Neural cell (in vitro differentiated cells): ENCODE results near the gene ZNF600. TPM values are rescaled to one million over a fixed set of nuclear protein-coding genes. Genes with fewer than 3 reads are reported as not detected.
"Not testable (repeated sequence)": the region's sequence is repeated elsewhere in the genome, so short reads cannot be mapped to it uniquely, and the experiment has no call there.

Source experiments
- H2AFZ ChIP-seq: fragments of 200-600, 300-800 bp; sonication (generic), shearing (Covaris generic); 2 replicates; pipeline ENCODE4 v1.6.0; 2014; ENCODE audit warnings: low read depth, mild to moderate bottlenecking, antibody characterized with exemption, low read length, moderate library complexity
- H3F3A ChIP-seq: fragments of 200-600 bp; shearing (Covaris generic); 2 replicates; pipeline ENCODE4 v1.6.1; 2016; ENCODE audit warnings: mild to moderate bottlenecking, moderate library complexity, mixed read lengths, antibody characterized with exemption, low read length; ENCODE audit not compliant: insufficient read depth, poor library complexity, severe bottlenecking
- H3K27ac ChIP-seq: fragments of 200-600, 300-800 bp; sonication (generic), shearing (Covaris generic); 2 replicates; pipeline ENCODE4 v1.5.1; 2014; ENCODE audit warnings: mild to moderate bottlenecking, low read length, moderate library complexity
- H3K27me3 ChIP-seq: fragments of 300-800, 200-600 bp; sonication (generic), shearing (Covaris generic); 2 replicates; pipeline ENCODE4 v1.6.0; 2014; ENCODE audit warnings: mild to moderate bottlenecking, low read depth, low read length, moderate library complexity; ENCODE audit not compliant: insufficient read depth
- H3K36me3 ChIP-seq: fragments of 300-800, 200-600 bp; sonication (generic), shearing (Covaris generic); 2 replicates; pipeline ENCODE4 v1.5.1; 2014; ENCODE audit warnings: mild to moderate bottlenecking, antibody characterized with exemption, low read length, moderate library complexity; ENCODE audit not compliant: insufficient read depth
- H3K4me2 ChIP-seq: fragments of 300-800, 200-600 bp; sonication (generic), shearing (Covaris generic); 2 replicates; pipeline ENCODE4 v1.6.0; 2014; ENCODE audit warnings: mild to moderate bottlenecking, low read length
- H3K4me3 ChIP-seq: fragments of 300-800, 200-600 bp; sonication (generic), shearing (Covaris generic); 2 replicates; pipeline ENCODE4 v1.5.1; 2014; ENCODE audit warnings: mild to moderate bottlenecking, low read length, moderate library complexity
- H3K79me2 ChIP-seq: fragments of 200-600 bp; shearing (Covaris generic); replicated peaks from 2 replicates; pipeline ENCODE4 v1.6.0; 2014; ENCODE audit warnings: mild to moderate bottlenecking, low read length, moderate library complexity; ENCODE audit not compliant: insufficient read depth
- H3K9ac ChIP-seq: fragments of 300-800, 200-600 bp; sonication (generic), shearing (Covaris generic); 2 replicates; pipeline ENCODE4 v1.6.1; 2016; ENCODE audit warnings: mild to moderate bottlenecking, low read length, mixed read lengths
- H3K9me2 ChIP-seq: fragments of 200-600 bp; shearing (Covaris generic); 2 replicates; pipeline ENCODE4 v1.6.1; 2016; ENCODE audit warnings: mild to moderate bottlenecking, low read length, mixed read lengths; ENCODE audit not compliant: insufficient read depth
- H3K9me3 ChIP-seq: fragments of 200-600, 300-800 bp; sonication (generic), shearing (Covaris generic); 2 replicates; pipeline ENCODE4 v1.6.1; 2016; ENCODE audit warnings: mild to moderate bottlenecking, mixed run types, low read length, moderate library complexity, mixed read lengths
- H4K20me1 ChIP-seq: fragments of 200-600 bp; shearing (Covaris generic); 2 replicates; pipeline ENCODE4 v1.6.1; 2016; ENCODE audit warnings: mild to moderate bottlenecking, mixed run types; ENCODE audit not compliant: insufficient read depth
- EP300 ChIP-seq: fragments of 450-650 bp; conservative IDR thresholded peaks from 2 replicates; pipeline ENCODE4 v1.6.1; 2014; ENCODE audit warnings: antibody characterized with exemption, mild to moderate bottlenecking, moderate library complexity; ENCODE audit not compliant: poor library complexity, severe bottlenecking
- EZH2 ChIP-seq: fragments of 200-600, 300-800 bp; shearing (Covaris generic), sonication (generic); IDR thresholded peaks from 2 replicates; pipeline ENCODE4 v1.6.1; 2014; ENCODE audit warnings: antibody characterized with exemption, low read length, borderline replicate concordance, mild to moderate bottlenecking; ENCODE audit not compliant: insufficient read depth, poor library complexity, severe bottlenecking
- MXI1 ChIP-seq: fragments of 450-650 bp; conservative IDR thresholded peaks from 2 replicates; pipeline ENCODE4 v1.6.1; 2014; ENCODE audit warnings: antibody characterized with exemption, mild to moderate bottlenecking; ENCODE audit not compliant: poor library complexity, severe bottlenecking
- POLR2AphosphoS5 ChIP-seq: IDR thresholded peaks from 2 replicates; pipeline ENCODE4 v1.6.1; 2012
- RAD21 ChIP-seq: fragments of 450-650 bp; conservative IDR thresholded peaks from 2 replicates; pipeline ENCODE4 v1.6.1; 2014; ENCODE audit warnings: antibody characterized with exemption, mild to moderate bottlenecking, moderate library complexity
- SMC3 ChIP-seq: fragments of 450-650 bp; conservative IDR thresholded peaks from 2 replicates; pipeline ENCODE4 v1.6.1; 2014; ENCODE audit warnings: antibody characterized with exemption, mild to moderate bottlenecking, moderate library complexity; ENCODE audit not compliant: poor library complexity
- TAF1 ChIP-seq: IDR thresholded peaks from 2 replicates; pipeline ENCODE4 v1.6.1; 2012; ENCODE audit warnings: low read depth
- polyA plus RNA-seq: library from polyadenylated mRNA; depleted of rRNA; stranded (reverse); fragments of >200 nt; gene quantifications from 2 replicates; pipeline ENCODE4 v1.2.3, GENCODE V29; 2014
- TF ChIP-seq, protein P1 (sequence below): IDR thresholded peaks from 2 replicates; pipeline ENCODE4 v1.6.1; 2012; ENCODE audit warnings: borderline replicate concordance
- TF ChIP-seq, protein P2 (sequence below): fragments of 450-650 bp; IDR thresholded peaks from 2 replicates; pipeline ENCODE4 v1.5.1; 2014; ENCODE audit warnings: antibody characterized with exemption, mild to moderate bottlenecking, moderate library complexity; ENCODE audit not compliant: poor library complexity, severe bottlenecking

Gene ZNF600
- polyA plus RNA-seq, 1 donor from 2014 or later: 0.59 TPM

DNA sequence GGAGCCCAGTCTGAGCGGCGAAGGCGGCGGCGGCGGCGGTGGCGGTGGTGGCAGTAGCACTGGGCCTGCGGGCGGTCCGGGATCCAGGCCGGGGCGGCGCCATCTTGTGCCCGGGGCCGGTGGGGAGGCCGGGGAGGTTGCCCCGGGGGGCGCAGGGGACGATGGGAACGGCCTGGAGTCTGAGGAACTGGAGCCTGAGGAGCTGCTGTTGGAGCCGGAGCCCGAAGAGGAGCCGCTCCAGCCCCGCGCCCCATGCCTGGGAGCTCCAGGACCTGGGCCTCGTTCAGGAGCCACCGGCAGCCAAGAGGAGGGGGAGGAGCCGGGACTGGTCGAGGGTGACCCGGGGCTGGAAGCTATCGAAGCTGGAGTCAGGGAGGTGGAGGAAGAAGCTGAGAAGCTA is 23.2 kb upstream of the ZNF600 start:
- Histone ChIP-seq H3K36me3 (no peaks in the 10 kb centered on the region), H3K9me2 (no peaks in the 10 kb centered on the region)

DNA sequence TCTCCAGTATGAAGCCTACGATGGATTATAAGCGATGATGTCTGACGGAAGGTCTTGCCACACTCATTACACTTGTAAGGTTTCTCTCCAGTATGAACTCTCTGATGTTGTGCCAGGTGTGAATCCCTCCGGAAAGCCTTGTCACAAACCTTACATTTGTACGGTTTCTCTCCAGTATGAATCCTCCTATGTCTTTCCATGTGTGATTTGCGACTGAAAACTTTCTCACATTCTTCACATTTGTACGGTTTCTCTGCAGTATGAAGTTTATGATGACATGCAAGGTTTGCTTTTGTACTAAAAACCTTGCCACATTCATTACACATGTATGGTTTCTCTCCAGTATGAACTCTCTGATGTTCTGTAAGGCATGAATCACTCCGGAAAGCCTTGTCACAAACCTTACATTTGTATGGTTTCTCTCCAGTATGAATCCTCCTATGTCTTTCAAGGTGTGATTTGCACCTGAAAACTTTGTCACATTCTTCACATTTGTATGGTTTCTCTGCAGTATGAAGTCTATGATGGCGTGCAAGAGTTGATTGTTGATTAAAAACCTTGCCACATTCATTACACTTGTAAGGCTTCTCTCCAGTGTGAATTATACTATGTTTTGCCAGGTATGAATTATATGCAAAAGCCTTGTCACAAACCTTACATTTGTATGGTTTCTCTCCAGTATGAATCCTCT is 13.5 kb upstream of the ZNF600 start:
- not testable (repeated sequence) for H3K27me3 ChIP-seq, H3K9me2 ChIP-seq, H3K4me2 ChIP-seq, H3F3A ChIP-seq, H3K9ac ChIP-seq, H3K27ac ChIP-seq, H4K20me1 ChIP-seq, H3K79me2 ChIP-seq, H2AFZ ChIP-seq, H3K4me3 ChIP-seq
- peaks cover 13% of the 10 kb centered on the region for H3K36me3 ChIP-seq
- H3K9me3 ChIP-seq: peaks cover 11% of the 10 kb centered on the region

More for the DNA sequence above, 23.2 kb upstream of the ZNF600 start:
- Histone ChIP-seq H3F3A (no peaks in the 10 kb centered on the region), H3K9ac (no peak overlapping the region), H3K27ac (no peak overlapping the region), H3K27me3 (no peaks in the 10 kb centered on the region), H4K20me1 (no peaks in the 10 kb centered on the region), H3K4me2 (no peak overlapping the region), H3K9me3 (no peaks in the 10 kb centered on the region), H2AFZ (no peak overlapping the region), H3K4me3 (no peak overlapping the region), H3K79me2 (no peaks in the 10 kb centered on the region)
- no peak for TF ChIP-seq EZH2
- no peak for TF ChIP-seq RAD21
- no peak for TF ChIP-seq SMC3
- no peak for TF ChIP-seq TAF1
- TF ChIP-seq EP300: no peak
- TF ChIP-seq, protein P1, sequence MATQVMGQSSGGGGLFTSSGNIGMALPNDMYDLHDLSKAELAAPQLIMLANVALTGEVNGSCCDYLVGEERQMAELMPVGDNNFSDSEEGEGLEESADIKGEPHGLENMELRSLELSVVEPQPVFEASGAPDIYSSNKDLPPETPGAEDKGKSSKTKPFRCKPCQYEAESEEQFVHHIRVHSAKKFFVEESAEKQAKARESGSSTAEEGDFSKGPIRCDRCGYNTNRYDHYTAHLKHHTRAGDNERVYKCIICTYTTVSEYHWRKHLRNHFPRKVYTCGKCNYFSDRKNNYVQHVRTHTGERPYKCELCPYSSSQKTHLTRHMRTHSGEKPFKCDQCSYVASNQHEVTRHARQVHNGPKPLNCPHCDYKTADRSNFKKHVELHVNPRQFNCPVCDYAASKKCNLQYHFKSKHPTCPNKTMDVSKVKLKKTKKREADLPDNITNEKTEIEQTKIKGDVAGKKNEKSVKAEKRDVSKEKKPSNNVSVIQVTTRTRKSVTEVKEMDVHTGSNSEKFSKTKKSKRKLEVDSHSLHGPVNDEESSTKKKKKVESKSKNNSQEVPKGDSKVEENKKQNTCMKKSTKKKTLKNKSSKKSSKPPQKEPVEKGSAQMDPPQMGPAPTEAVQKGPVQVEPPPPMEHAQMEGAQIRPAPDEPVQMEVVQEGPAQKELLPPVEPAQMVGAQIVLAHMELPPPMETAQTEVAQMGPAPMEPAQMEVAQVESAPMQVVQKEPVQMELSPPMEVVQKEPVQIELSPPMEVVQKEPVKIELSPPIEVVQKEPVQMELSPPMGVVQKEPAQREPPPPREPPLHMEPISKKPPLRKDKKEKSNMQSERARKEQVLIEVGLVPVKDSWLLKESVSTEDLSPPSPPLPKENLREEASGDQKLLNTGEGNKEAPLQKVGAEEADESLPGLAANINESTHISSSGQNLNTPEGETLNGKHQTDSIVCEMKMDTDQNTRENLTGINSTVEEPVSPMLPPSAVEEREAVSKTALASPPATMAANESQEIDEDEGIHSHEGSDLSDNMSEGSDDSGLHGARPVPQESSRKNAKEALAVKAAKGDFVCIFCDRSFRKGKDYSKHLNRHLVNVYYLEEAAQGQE: no peak
- TF ChIP-seq, protein P2, sequence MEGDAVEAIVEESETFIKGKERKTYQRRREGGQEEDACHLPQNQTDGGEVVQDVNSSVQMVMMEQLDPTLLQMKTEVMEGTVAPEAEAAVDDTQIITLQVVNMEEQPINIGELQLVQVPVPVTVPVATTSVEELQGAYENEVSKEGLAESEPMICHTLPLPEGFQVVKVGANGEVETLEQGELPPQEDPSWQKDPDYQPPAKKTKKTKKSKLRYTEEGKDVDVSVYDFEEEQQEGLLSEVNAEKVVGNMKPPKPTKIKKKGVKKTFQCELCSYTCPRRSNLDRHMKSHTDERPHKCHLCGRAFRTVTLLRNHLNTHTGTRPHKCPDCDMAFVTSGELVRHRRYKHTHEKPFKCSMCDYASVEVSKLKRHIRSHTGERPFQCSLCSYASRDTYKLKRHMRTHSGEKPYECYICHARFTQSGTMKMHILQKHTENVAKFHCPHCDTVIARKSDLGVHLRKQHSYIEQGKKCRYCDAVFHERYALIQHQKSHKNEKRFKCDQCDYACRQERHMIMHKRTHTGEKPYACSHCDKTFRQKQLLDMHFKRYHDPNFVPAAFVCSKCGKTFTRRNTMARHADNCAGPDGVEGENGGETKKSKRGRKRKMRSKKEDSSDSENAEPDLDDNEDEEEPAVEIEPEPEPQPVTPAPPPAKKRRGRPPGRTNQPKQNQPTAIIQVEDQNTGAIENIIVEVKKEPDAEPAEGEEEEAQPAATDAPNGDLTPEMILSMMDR: no peak
- TF ChIP-seq MXI1: no peak
- no peak for TF ChIP-seq POLR2AphosphoS5
